HL-60 (cell line): ENCODE data around the gene NOL8.
A peak's percentile ranks its signal among the peaks of the same experiment; 100 is the strongest.

ENCODE experiments used
- DNase-seq, 2 experiments: peaks; one replicate each; pipeline ENCODE4 v3.0.0-alpha.2; 2010 to 2020; ENCODE audit warnings: low read depth in 1 of 2, low spot score in 1 of 2
- H3K27ac ChIP-seq: fragments of 250-450 bp; sonication (Bioruptor Pico); replicated peaks from 2 replicates; pipeline ENCODE4 v1.5.1; 2020; ENCODE audit warnings: mild to moderate bottlenecking, moderate library complexity
- H3K27me3 ChIP-seq: fragments of 250-450 bp; sonication (Bioruptor Pico); 2 replicates; pipeline ENCODE4 v1.5.1; 2021; ENCODE audit warnings: mild to moderate bottlenecking, moderate library complexity; ENCODE audit not compliant: insufficient read depth, poor library complexity, severe bottlenecking
- H3K4me3 ChIP-seq: replicated peaks from 2 replicates; pipeline ENCODE4 v1.5.1; 2011; ENCODE audit warnings: mild to moderate bottlenecking, control low read depth, low read length; ENCODE audit not compliant: insufficient read depth
- CTCF ChIP-seq: IDR thresholded peaks from one replicate; pipeline ENCODE4 v1.5.1; 2011; ENCODE audit warnings: low read length, control low read depth, inconsistent platforms; ENCODE audit not compliant: insufficient read depth
- GABPA ChIP-seq: IDR thresholded peaks from 2 replicates; pipeline ENCODE4 v1.6.1; 2012; ENCODE audit warnings: low read depth
- POLR2AphosphoS5 ChIP-seq: IDR thresholded peaks from 2 replicates; pipeline ENCODE4 v1.6.1; 2012; ENCODE audit warnings: low read depth
- REST ChIP-seq: IDR thresholded peaks from 2 replicates; pipeline ENCODE4 v1.6.1; 2012; ENCODE audit warnings: low read depth; ENCODE audit not compliant: insufficient replicate concordance
- SPI1 ChIP-seq: IDR thresholded peaks from 2 replicates; pipeline ENCODE4 v1.6.1; 2012; ENCODE audit warnings: low read depth, mild to moderate bottlenecking, borderline replicate concordance

The NOL8 gene

GRCh38 chr9:92324431-92324830 is 719 bp downstream of the NOL8 start:
- H3K27ac ChIP-seq = peak overlapping the region; percentile 100
- H3K4me3 ChIP-seq = peak overlapping the region; percentile 84
- no peak for TF ChIP-seq CTCF
- no peak for TF ChIP-seq SPI1
- no peak for TF ChIP-seq POLR2AphosphoS5
- no peak for TF ChIP-seq REST
- no peak for TF ChIP-seq GABPA
- DNase-seq = peak in 1 of 2 experiments; percentile 24
- no peaks in the 10 kb centered on the region for H3K27me3 ChIP-seq

GRCh38 chr9:92315456-92315855 is 9.7 kb downstream of the NOL8 start:
- no peaks in the 10 kb centered on the region for H3K27me3 ChIP-seq
- TF ChIP-seq POLR2AphosphoS5 (no peak), SPI1 (no peak), GABPA (no peak), CTCF (no peak), REST (no peak)
- no peak overlapping the region for H3K4me3 ChIP-seq
- DNase-seq = no peak
- no peak overlapping the region for H3K27ac ChIP-seq

- TF ChIP-seq SPI1 (no peak), POLR2AphosphoS5 (no peak), CTCF (no peak), REST (no peak), GABPA (no peak)
- no peaks in the 10 kb centered on the region for H3K27me3 ChIP-seq
- no peak overlapping the region for H3K4me3 ChIP-seq
- DNase-seq = no peak
- H3K27ac ChIP-seq = no peak overlapping the region
Observed at GRCh38 chr9:92313624-92314012, 11.5 kb downstream of the NOL8 start.
